Measurements from ENCODE around the gene DDX49. TPM values are rescaled to one million over a fixed set of nuclear protein-coding genes. Genes with fewer than 3 reads are reported as not detected.

DDX49 gene
- total and polyA plus RNA-seq, 5 experiments from 2014 or later = 21.7 to 46.4 (median 37.5) TPM

DNA sequence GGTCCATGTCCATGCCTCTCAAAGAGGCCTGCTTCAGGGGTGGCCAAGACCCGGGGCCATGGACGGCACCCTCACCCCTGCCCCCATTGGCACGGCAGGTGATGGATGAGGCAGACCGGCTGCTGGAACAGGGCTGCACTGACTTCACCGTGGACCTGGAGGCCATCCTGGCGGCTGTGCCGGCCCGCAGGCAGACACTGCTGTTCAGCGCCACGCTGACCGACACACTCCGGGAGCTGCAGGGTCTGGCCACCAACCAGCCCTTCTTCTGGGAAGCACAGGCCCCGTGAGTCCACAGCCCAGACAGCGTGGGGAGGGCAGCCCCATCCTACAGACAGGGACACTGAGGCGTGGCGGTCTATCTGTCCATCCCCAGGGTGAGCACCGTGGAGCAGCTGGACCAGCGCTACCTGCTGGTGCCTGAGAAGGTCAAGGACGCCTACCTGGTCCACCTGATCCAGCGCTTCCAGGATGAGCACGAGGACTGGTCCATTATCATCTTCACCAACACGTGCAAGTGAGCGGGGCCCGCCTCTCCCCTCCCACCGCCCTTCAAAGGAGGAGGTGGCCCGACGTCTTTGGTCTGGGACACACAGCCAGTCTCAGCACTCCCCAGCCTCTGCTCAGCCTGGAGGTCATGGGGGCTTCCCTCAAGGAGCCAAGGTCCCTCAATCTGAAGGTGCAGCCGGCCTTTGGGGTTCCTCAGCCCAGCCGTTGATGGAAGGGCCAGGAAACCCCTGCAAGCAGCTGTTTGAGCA is 2.9 kb downstream of the DDX49 start:
- ATAC-seq = no peak
- Mint-ChIP-seq H3K36me3 (peaks cover 0 to 48% (median 2%) of the 10 kb centered on the region in 3 donors), H3K27ac (peak overlapping the region in 2 of 10 donors; percentile 5 to 39), H3K4me3 (peak overlapping the region in 1 of 10 donors; percentile 25), H3K4me1 (peaks cover 10 to 35% (median 25%) of the 10 kb centered on the region in 4 donors), H3K27me3 (no peaks in the 10 kb centered on the region), H3K9me3 (no peaks in the 10 kb centered on the region)
- no peak for DNase-seq
- POLR2A ChIA-PET = no interaction called here

- peaks cover 6 to 17% (median 10%) of the 10 kb centered on the region in 4 donors for H3K4me1 Mint-ChIP-seq
- H3K4me3 Mint-ChIP-seq = peak overlapping the region in 2 of 10 donors; percentile 50 to 57
Measured at GRCh38 chr19:18924684-18925213, 5.2 kb downstream of the DDX49 start.

DNA sequence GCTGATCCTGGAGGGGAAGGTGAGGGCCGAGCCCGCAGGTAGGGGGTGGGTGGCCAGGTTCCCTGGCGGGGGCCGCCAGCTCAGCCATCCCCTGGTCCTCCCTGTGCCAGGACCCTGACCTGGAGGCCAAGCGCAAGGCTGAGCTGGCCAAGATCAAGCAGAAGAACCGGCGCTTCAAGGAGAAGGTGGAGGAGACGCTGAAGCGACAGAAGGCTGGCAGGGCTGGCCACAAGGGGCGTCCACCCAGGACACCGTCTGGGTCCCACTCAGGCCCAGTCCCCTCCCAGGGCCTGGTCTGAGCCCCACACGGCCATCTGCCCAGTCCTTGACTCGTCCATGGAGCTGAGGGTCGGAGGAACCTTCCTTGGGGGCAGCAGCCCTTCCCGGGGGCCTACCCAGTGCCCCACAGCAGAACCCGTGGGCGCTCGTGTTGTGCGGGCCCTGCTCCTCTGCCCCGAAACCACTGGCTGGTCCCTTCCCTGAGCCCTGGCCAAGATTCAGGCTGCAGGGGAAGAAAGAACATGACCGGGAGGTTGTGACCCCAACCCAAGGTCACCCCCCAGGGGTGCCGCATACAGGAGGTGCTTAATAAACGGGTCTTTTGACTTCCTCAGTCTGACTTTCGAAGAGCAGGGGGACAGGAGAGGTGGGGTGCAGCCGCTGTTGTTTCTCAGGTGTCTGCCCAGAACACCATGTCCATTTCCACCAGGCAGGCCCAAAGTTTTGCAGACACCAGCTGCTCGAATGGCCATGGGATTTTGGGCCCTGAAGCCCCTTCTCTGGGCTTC is 8.7 kb downstream of the DDX49 start:
- Mint-ChIP-seq H3K27ac (no peak overlapping the region), H3K27me3 (peaks cover 0 to 4% (median 0%) of the 10 kb centered on the region in 5 donors), H3K4me1 (peaks cover 5 to 11% (median 7%) of the 10 kb centered on the region in 4 donors), H3K9me3 (no peaks in the 10 kb centered on the region), H3K4me3 (no peak overlapping the region), H3K36me3 (peaks cover 0 to 38% (median 2%) of the 10 kb centered on the region in 3 donors)
- DNase-seq (no peak), ATAC-seq (no peak)
- POLR2A ChIA-PET = interaction anchor here (0.6 to 1.4 kb wide), 2 partner anchors 9 to 394 kb away, joined by 3 to 5 read pairs; partner anchors contain the start of genes COPE and DDX49

More at GRCh38 chr19:18924684-18925213, 5.2 kb downstream of the DDX49 start:
- Mint-ChIP-seq H3K27me3 (no peaks in the 10 kb centered on the region), H3K36me3 (peaks cover 0 to 54% (median 2%) of the 10 kb centered on the region in 3 donors), H3K9me3 (no peaks in the 10 kb centered on the region), H3K27ac (peak overlapping the region in 1 of 10 donors; percentile 11)
- DNase-seq = no peak
- POLR2A ChIA-PET = no interaction called here
- ATAC-seq = no peak

GRCh38 chr19:18929311-18929710 is 9.8 kb downstream of the DDX49 start:
- peaks cover 0 to 28% (median 2%) of the 10 kb centered on the region in 3 donors for H3K36me3 Mint-ChIP-seq
- no peak overlapping the region for H3K27ac Mint-ChIP-seq
- no peak overlapping the region for H3K4me3 Mint-ChIP-seq
- H3K4me1 Mint-ChIP-seq = peaks cover 5 to 17% (median 8%) of the 10 kb centered on the region in 4 donors
- peaks cover 0 to 15% (median 5%) of the 10 kb centered on the region in 5 donors for H3K27me3 Mint-ChIP-seq
- DNase-seq (no peak), ATAC-seq (no peak)
- POLR2A ChIA-PET = interaction anchor here (0.6 to 1.4 kb wide), 2 partner anchors 10 to 247 kb away, joined by 3 to 5 read pairs; partner anchors contain the start of genes COPE and DDX49
- H3K9me3 Mint-ChIP-seq = no peaks in the 10 kb centered on the region

GRCh38 chr19:18931316-18932162 is 12.0 kb downstream of the DDX49 start:
- no peaks in the 10 kb centered on the region for H3K9me3 Mint-ChIP-seq
- DNase-seq = no peak
- peaks cover 0 to 23% (median 6%) of the 10 kb centered on the region in 5 donors for H3K27me3 Mint-ChIP-seq
- H3K4me3 Mint-ChIP-seq = peak overlapping the region in 3 of 10 donors; percentile 6 to 83 (median 15)
- no peak overlapping the region for H3K27ac Mint-ChIP-seq
- peaks cover 0 to 12% (median 0%) of the 10 kb centered on the region in 3 donors for H3K36me3 Mint-ChIP-seq
- no peak for ATAC-seq
- H3K4me1 Mint-ChIP-seq = peaks cover 3 to 17% (median 8%) of the 10 kb centered on the region in 4 donors
- POLR2A ChIA-PET = no interaction called here

DNA sequence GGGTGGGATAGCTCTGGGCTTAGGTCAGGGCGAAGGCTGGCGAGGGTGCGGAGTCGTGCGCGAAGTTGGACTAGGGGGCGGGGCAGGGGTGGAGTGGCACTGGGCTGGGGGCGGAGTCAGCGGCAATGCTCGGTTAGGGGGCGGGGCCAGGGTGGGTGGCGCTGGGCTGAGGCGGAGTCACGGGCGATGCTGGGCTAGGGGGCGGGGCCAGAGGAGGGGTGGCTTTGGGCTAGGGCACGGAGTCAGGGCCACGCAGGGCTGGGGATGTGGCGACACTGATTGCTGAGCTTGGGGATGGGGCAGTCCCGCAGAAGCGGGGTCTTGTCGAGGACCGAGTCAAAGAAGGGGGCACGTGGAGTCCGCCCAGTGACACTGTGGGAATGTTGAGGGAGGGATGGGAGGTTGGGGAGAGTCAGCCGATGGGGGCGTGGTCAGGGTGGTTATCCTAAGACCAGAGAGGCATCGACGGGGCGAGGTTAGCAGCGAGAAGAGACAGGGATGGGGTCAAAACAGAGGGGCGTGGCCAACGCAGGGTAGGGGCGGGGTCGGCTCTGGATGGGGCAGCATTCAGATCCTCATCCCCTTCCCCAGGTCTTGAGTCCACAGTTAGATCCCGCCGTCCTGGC is 12.8 kb downstream of the DDX49 start:
- ATAC-seq (peak; percentile 89 to 97), DNase-seq (peak; percentile 56 to 93 (median 75))
- H3K9me3 Mint-ChIP-seq = no peaks in the 10 kb centered on the region
- peak overlapping the region; percentile 72 to 92 (median 82) for H3K4me3 Mint-ChIP-seq
- H3K27ac Mint-ChIP-seq = peak overlapping the region in 1 of 10 donors; percentile 65
- POLR2A ChIA-PET = interaction anchor here (1.8 kb wide), 1 partner anchor 13 kb away, joined by 6 read pairs; the partner anchor contains the start of genes COPE and DDX49
- H3K4me1 Mint-ChIP-seq = peaks cover 3 to 17% (median 8%) of the 10 kb centered on the region in 4 donors
- H3K36me3 Mint-ChIP-seq = peaks cover 0 to 6% (median 0%) of the 10 kb centered on the region in 3 donors
- peaks cover 0 to 24% (median 6%) of the 10 kb centered on the region in 5 donors for H3K27me3 Mint-ChIP-seq

GRCh38 chr19:18933297-18933696 is 13.8 kb downstream of the DDX49 start:
- POLR2A ChIA-PET = interaction anchor here (1.8 kb wide), 1 partner anchor 14 kb away, joined by 6 read pairs; the partner anchor contains the start of genes COPE and DDX49
- peak overlapping the region in 9 of 10 donors; percentile 6 to 83 (median 55) for H3K4me3 Mint-ChIP-seq
- DNase-seq (no peak), ATAC-seq (no peak)
- H3K4me1 Mint-ChIP-seq = peaks cover 3 to 17% (median 8%) of the 10 kb centered on the region in 4 donors
- H3K27ac Mint-ChIP-seq = peak overlapping the region in 1 of 10 donors; percentile 18
- no peaks in the 10 kb centered on the region for H3K9me3 Mint-ChIP-seq
- H3K36me3 Mint-ChIP-seq = peaks cover 0 to 2% (median 0%) of the 10 kb centered on the region in 3 donors
- peaks cover 0 to 25% (median 9%) of the 10 kb centered on the region in 5 donors for H3K27me3 Mint-ChIP-seq

- DNase-seq (no peak), ATAC-seq (no peak)
- Mint-ChIP-seq H3K9me3 (no peaks in the 10 kb centered on the region), H3K4me1 (peaks cover 2 to 14% (median 8%) of the 10 kb centered on the region in 4 donors), H3K36me3 (no peaks in the 10 kb centered on the region), H3K27ac (no peak overlapping the region), H3K27me3 (peaks cover 4 to 45% (median 22%) of the 10 kb centered on the region in 5 donors), H3K4me3 (peak overlapping the region in 9 of 10 donors; percentile 9 to 79 (median 64))
- POLR2A ChIA-PET = interaction anchor here (1.4 kb wide), 1 partner anchor 18 kb away, joined by 3 read pairs; no protein-coding TSS in a partner anchor
Measured at GRCh38 chr19:18939163-18939562, 19.6 kb downstream of the DDX49 start.

GRCh38 chr19:18939922-18940768 is 20.6 kb downstream of the DDX49 start:
- DNase-seq (no peak), ATAC-seq (peak in 1 of 2 donors; percentile 21)
- POLR2A ChIA-PET = interaction anchor here (0.6 to 1.4 kb wide), 2 partner anchors 19 to 347 kb away, joined by 3 read pairs; no protein-coding TSS in a partner anchor
- peaks cover 4 to 42% (median 20%) of the 10 kb centered on the region in 5 donors for H3K27me3 Mint-ChIP-seq
- H3K36me3 Mint-ChIP-seq = no peaks in the 10 kb centered on the region
- H3K27ac Mint-ChIP-seq = peak overlapping the region in 2 of 10 donors; percentile 29 to 44
- H3K4me3 Mint-ChIP-seq = peak overlapping the region; percentile 63 to 84 (median 74)
- H3K4me1 Mint-ChIP-seq = peaks cover 2 to 14% (median 8%) of the 10 kb centered on the region in 4 donors
- H3K9me3 Mint-ChIP-seq = no peaks in the 10 kb centered on the region

Measured in naive thymus-derived CD8-positive, alpha-beta T cell (primary cell).